PC-3 (cell line): ENCODE results near the gene ATP8A2.

Experiments
- CTCF ChIP-seq: fragments of 300-600 bp; sonication (generic); conservative IDR thresholded peaks from 2 replicates; pipeline ENCODE4 v1.5.1; 2017; ENCODE audit warnings: antibody characterized with exemption, low read depth, mild to moderate bottlenecking, low read length
- EZH2 ChIP-seq: fragments of 300-600 bp; sonication (generic); IDR thresholded peaks from one replicate; pipeline ENCODE4 v1.6.1; 2017; ENCODE audit warnings: antibody characterized with exemption, mild to moderate bottlenecking, low read length; ENCODE audit not compliant: unreplicated experiment

GRCh38 chr13:25864116-25864515 is 492.3 kb downstream of the ATP8A2 start:
- no peak for TF ChIP-seq CTCF
- no peak for TF ChIP-seq EZH2
